ENCODE data around the gene TNFRSF25. TPM values are rescaled to one million over a fixed set of nuclear protein-coding genes. Genes with fewer than 3 reads are reported as not detected.

TNFRSF25 gene
- polyA plus RNA-seq, 1 of the 3 experiments (the other 2 are of a cell fraction): 20.8 TPM

DNA sequence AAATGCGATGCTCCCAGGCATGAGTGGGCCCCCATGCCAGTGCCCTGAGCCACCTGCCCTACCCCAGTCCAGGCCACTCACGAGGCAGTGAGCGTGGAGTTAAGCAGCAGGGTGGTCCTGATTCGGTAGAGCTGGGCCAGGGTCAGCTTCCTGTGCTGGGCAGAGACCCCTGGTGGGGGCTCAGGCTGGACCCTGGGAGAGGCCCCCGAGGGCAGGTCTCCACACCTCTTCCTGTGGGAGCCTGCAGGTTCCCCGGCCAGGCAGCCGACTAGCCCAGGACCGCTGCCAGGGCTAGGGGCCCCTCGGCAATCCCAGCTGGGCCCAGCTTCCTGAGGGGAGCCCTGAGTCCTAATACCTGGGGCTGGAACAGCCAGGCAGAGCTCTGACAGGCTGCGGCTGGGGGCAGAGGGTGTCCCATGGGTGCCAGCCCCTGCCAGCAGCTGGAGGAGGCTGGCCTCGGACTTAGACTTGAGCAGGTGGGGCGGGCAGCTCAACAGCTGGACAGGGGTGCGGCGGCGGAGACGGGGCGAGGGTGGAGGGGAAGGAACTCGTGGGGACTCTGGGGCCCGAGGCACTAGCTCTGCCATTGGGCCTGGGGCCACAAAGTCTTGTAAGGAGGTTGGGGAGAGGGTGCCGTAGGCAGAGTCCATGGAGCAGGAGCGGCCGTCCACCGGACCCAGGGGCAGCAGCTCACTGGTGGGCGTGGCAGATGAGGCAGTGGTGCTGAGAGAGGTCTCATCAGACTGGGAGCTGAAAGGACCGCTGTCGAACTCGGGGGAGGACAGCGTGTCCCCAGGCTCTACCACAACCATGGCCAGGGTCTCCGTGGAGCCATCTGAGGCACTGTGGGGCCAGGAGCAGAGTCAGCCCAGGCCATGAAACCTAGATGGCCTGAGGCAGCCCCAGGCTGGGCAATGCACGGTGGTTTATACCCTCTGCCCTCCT lies 2.0 kb upstream of the TNFRSF25 start:
- no peaks in the 10 kb centered on the region for H3K4me1 ChIP-seq (ENCODE audit: control insufficient read depth in 1 of 2, insufficient read depth in 2 of 2, low read depth in 1 of 2, low read length in 1 of 2)
- ChIA-PET CTCF (interaction anchor here (0.6 to 4.2 kb wide), 7 partner anchors 9 to 222 kb away, joined by 3 to 12 read pairs (median 4); partner anchors contain the start of gene ESPN), POLR2A (no interaction called here)
- no peak overlapping the region for H2AFZ ChIP-seq (ENCODE audit: low read depth)
- H3K4me3 ChIP-seq (ENCODE audit: low read depth in 2 of 2, low read length in 1 of 2): no peak overlapping the region
- WGBS (ENCODE audit: low lambda C conversion rate): 96% methylated on average over 16 of the region's 30 CpGs
- peaks cover 0 to 45% of the 10 kb centered on the region in 2 experiments for H3K36me3 ChIP-seq (replicated peaks in 1 of 2; ENCODE audit: control insufficient read depth in 1 of 2, insufficient read depth in 2 of 2, low read length in 1 of 2)
- DNase-seq: no peak
- no peaks in the 10 kb centered on the region for H3K79me2 ChIP-seq (ENCODE audit: insufficient read depth)
- no peak overlapping the region for H3K9ac ChIP-seq
- H3F3A ChIP-seq (replicated peaks; ENCODE audit: insufficient read depth): no peaks in the 10 kb centered on the region
- H4K20me1 ChIP-seq (ENCODE audit: insufficient read depth): no peaks in the 10 kb centered on the region
- no peak overlapping the region for H3K27ac ChIP-seq (ENCODE audit: low read depth in 2 of 2, low read length in 1 of 2)
- H3K4me2 ChIP-seq: no peak overlapping the region
- H3K9me2 ChIP-seq: no peaks in the 10 kb centered on the region
- no peaks in the 10 kb centered on the region for H3K9me3 ChIP-seq
- no peak for TF ChIP-seq POLR2AphosphoS5 (IDR thresholded peaks at IDR 0.05; ENCODE audit: low read depth, low read length)
- no peak for TF ChIP-seq EZH2phosphoT487 (IDR thresholded peaks at IDR 0.05; ENCODE audit: borderline replicate concordance, low read depth)
- TF ChIP-seq GABPA (IDR thresholded peaks at IDR 0.05; ENCODE audit: low read depth): no peak
- TF ChIP-seq SMC3 (IDR thresholded peaks at IDR 0.05; ENCODE audit: low read depth, low read length): no peak
- TF ChIP-seq TEAD4 (IDR thresholded peaks at IDR 0.05; ENCODE audit: borderline replicate concordance, insufficient read depth): no peak
- no peak for TF ChIP-seq RFX5 (IDR thresholded peaks at IDR 0.05; ENCODE audit: low read length)
- no peak for TF ChIP-seq YY1 (IDR thresholded peaks at IDR 0.05; ENCODE audit: low read depth)
- TF ChIP-seq, protein P1, sequence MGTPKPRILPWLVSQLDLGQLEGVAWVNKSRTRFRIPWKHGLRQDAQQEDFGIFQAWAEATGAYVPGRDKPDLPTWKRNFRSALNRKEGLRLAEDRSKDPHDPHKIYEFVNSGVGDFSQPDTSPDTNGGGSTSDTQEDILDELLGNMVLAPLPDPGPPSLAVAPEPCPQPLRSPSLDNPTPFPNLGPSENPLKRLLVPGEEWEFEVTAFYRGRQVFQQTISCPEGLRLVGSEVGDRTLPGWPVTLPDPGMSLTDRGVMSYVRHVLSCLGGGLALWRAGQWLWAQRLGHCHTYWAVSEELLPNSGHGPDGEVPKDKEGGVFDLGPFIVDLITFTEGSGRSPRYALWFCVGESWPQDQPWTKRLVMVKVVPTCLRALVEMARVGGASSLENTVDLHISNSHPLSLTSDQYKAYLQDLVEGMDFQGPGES (IDR thresholded peaks at IDR 0.05; ENCODE audit: low read depth, low read length): no peak
- no peak for TF ChIP-seq ELF1 (IDR thresholded peaks at IDR 0.05)
- TF ChIP-seq, protein P2, sequence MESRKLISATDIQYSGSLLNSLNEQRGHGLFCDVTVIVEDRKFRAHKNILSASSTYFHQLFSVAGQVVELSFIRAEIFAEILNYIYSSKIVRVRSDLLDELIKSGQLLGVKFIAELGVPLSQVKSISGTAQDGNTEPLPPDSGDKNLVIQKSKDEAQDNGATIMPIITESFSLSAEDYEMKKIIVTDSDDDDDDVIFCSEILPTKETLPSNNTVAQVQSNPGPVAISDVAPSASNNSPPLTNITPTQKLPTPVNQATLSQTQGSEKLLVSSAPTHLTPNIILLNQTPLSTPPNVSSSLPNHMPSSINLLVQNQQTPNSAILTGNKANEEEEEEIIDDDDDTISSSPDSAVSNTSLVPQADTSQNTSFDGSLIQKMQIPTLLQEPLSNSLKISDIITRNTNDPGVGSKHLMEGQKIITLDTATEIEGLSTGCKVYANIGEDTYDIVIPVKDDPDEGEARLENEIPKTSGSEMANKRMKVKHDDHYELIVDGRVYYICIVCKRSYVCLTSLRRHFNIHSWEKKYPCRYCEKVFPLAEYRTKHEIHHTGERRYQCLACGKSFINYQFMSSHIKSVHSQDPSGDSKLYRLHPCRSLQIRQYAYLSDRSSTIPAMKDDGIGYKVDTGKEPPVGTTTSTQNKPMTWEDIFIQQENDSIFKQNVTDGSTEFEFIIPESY (IDR thresholded peaks at IDR 0.05; ENCODE audit: borderline replicate concordance, low read depth): no peak
- TF ChIP-seq, protein P3, sequence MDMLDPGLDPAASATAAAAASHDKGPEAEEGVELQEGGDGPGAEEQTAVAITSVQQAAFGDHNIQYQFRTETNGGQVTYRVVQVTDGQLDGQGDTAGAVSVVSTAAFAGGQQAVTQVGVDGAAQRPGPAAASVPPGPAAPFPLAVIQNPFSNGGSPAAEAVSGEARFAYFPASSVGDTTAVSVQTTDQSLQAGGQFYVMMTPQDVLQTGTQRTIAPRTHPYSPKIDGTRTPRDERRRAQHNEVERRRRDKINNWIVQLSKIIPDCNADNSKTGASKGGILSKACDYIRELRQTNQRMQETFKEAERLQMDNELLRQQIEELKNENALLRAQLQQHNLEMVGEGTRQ (IDR thresholded peaks at IDR 0.05; ENCODE audit: borderline replicate concordance, low read depth, low read length): no peak
- H3K27me3 ChIP-seq (ENCODE audit: insufficient read depth): no peaks in the 10 kb centered on the region

DNA sequence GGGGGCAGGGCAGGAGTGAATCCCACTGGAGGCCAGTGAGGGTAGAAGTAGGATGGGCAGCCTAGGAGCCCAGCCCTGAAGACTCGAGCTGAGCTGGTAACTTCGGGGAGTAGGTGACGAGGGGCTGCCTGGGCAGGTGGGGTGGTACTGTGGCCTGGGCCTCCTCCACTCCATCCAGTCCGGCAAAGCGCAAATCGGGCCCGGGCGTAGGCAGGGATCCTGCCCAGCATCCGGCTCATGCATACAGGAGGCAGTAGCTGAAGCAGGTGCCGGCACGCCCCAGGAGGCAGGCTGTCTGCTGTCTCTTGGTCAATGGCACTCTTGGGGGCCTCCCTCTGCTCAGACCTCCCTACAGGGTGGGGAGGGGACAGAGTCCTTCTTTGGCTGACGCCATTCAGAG lies 1.3 kb upstream of the TNFRSF25 start:
- Histone ChIP-seq H3K27ac (ENCODE audit: low read depth in 2 of 2, low read length in 1 of 2) (no peak overlapping the region), H3K27me3 (ENCODE audit: insufficient read depth) (no peaks in the 10 kb centered on the region), H3K9me2 (no peaks in the 10 kb centered on the region), H3K79me2 (ENCODE audit: insufficient read depth) (no peaks in the 10 kb centered on the region), H3K4me2 (no peak overlapping the region), H3K4me1 (ENCODE audit: control insufficient read depth in 1 of 2, insufficient read depth in 2 of 2, low read depth in 1 of 2, low read length in 1 of 2) (no peaks in the 10 kb centered on the region), H3F3A (replicated peaks; ENCODE audit: insufficient read depth) (no peaks in the 10 kb centered on the region), H3K4me3 (ENCODE audit: low read depth in 2 of 2, low read length in 1 of 2) (no peak overlapping the region), H4K20me1 (ENCODE audit: insufficient read depth) (no peaks in the 10 kb centered on the region), H3K9me3 (no peaks in the 10 kb centered on the region), H3K36me3 (replicated peaks in 1 of 2; ENCODE audit: control insufficient read depth in 1 of 2, insufficient read depth in 2 of 2, low read length in 1 of 2) (peaks cover 0 to 46% of the 10 kb centered on the region in 2 experiments), H3K9ac (no peak overlapping the region), H2AFZ (ENCODE audit: low read depth) (no peak overlapping the region)
- WGBS (ENCODE audit: low lambda C conversion rate): 93% methylated on average over 6 of the region's 12 CpGs
- ChIA-PET CTCF (interaction anchor here (0.9 to 4.2 kb wide), 6 partner anchors 8 to 205 kb away, joined by 3 to 12 read pairs (median 4); no protein-coding TSS in a partner anchor), POLR2A (no interaction called here)
- no peak for DNase-seq
- TF ChIP-seq, protein P4, sequence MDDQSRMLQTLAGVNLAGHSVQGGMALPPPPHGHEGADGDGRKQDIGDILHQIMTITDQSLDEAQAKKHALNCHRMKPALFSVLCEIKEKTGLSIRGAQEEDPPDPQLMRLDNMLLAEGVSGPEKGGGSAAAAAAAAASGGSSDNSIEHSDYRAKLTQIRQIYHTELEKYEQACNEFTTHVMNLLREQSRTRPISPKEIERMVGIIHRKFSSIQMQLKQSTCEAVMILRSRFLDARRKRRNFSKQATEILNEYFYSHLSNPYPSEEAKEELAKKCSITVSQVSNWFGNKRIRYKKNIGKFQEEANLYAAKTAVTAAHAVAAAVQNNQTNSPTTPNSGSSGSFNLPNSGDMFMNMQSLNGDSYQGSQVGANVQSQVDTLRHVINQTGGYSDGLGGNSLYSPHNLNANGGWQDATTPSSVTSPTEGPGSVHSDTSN (IDR thresholded peaks at IDR 0.05): no peak
- TF ChIP-seq, protein P5, sequence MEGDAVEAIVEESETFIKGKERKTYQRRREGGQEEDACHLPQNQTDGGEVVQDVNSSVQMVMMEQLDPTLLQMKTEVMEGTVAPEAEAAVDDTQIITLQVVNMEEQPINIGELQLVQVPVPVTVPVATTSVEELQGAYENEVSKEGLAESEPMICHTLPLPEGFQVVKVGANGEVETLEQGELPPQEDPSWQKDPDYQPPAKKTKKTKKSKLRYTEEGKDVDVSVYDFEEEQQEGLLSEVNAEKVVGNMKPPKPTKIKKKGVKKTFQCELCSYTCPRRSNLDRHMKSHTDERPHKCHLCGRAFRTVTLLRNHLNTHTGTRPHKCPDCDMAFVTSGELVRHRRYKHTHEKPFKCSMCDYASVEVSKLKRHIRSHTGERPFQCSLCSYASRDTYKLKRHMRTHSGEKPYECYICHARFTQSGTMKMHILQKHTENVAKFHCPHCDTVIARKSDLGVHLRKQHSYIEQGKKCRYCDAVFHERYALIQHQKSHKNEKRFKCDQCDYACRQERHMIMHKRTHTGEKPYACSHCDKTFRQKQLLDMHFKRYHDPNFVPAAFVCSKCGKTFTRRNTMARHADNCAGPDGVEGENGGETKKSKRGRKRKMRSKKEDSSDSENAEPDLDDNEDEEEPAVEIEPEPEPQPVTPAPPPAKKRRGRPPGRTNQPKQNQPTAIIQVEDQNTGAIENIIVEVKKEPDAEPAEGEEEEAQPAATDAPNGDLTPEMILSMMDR (IDR thresholded peaks at IDR 0.05): no peak
- no peak for TF ChIP-seq EP300 (IDR thresholded peaks at IDR 0.05; ENCODE audit: borderline replicate concordance in 1 of 2, low read depth in 1 of 2, low read length in 1 of 2)
- TF ChIP-seq GATA2 (CRISPR knock-in tag; IDR thresholded peaks at IDR 0.05): no peak
- TF ChIP-seq MEF2A (IDR thresholded peaks at IDR 0.05; ENCODE audit: borderline replicate concordance, low read depth): no peak
- no peak for TF ChIP-seq NFIC (IDR thresholded peaks at IDR 0.05; ENCODE audit: borderline replicate concordance)
